T-helper 17 cell (primary cell): ENCODE data around the gene COA1. TPM values are rescaled to one million over a fixed set of nuclear protein-coding genes. Genes with fewer than 3 reads are reported as not detected.

Source experiments
- ATAC-seq: fragments of 150-1000 bp; cut with Tn5 transposase; 2 replicates; pipeline ENCODE4 v1.10.0; 2021; ENCODE audit warnings: mild to moderate bottlenecking, moderate library complexity
- DNase-seq, 3 donors: peaks; one replicate each; pipeline versions ENCODE4 v3.0.0 to v3.0.0-alpha.2; 2020 to 2021
- H3K9me3 ChIP-seq: one replicate; pipeline ENCODE4 v1.7.0; 2013; ENCODE audit warnings: low read length, mild to moderate bottlenecking; ENCODE audit not compliant: control insufficient read depth, poor library complexity, severe bottlenecking
- H3K27ac Mint-ChIP-seq: one replicate; pipeline ENCODE4 v1.8.0; 2022; ENCODE audit warnings: mild to moderate bottlenecking, moderate library complexity, mixed read lengths
- H3K27me3 Mint-ChIP-seq: one replicate; pipeline ENCODE4 v1.8.0; 2022; ENCODE audit warnings: mixed read lengths
- H3K36me3 Mint-ChIP-seq: one replicate; pipeline ENCODE4 v1.8.0; 2022; ENCODE audit warnings: low read depth, mixed read lengths
- H3K4me1 Mint-ChIP-seq: one replicate; pipeline ENCODE4 v1.8.0; 2022; ENCODE audit warnings: mild to moderate bottlenecking, mixed read lengths
- H3K4me3 Mint-ChIP-seq: one replicate; pipeline ENCODE4 v1.8.0; 2022; ENCODE audit warnings: mild to moderate bottlenecking, moderate library complexity, mixed read lengths
- total RNA-seq, 4 donors: library from RNA in 2 of 4; stranded (reverse) in 2 of 4; gene quantifications; one replicate each; pipeline ENCODE4 v1.2.3 and lab custom pipeline; 2022 to 2026

COA1 gene
- total RNA-seq, 2 donors from 2014 or later, result 51.1 to 55.0 TPM

DNA sequence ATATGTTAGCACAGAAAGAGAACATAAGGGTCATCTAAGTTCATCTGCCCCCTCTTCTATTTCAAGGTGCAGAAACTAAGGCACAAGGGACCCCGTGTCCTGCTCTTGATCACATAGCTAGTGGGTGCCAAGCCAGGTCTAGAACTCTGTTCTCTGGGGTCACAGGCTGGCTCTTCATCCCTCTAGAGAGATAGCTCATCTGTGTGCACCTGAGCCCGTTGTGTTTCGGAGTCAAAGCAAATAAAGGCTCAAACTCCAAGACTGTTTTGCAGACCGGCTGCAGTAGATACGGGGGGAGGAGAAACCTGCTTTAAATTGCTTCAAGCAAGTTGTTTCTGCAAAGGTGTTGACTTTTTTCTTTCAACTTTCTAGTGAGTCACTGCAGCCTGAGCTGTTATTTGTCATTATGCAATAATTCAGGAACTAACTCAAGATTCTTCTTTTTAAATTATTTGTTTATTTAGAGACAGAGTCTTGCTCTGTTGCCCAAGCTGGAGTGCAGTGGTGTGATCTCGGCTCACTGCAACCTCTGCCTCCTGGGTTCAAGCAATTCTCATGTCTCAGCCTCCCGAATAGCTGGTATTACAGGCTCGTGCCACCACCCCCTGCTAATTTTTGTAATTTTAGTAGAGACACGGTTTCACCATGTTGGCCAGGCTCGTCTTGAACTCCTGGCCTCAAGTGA lies 35.6 kb upstream of the COA1 start:
- no peaks in the 10 kb centered on the region for H3K36me3 Mint-ChIP-seq
- H3K4me3 Mint-ChIP-seq, result no peak overlapping the region
- ATAC-seq, result no peak
- peak overlapping the region; percentile 76 for H3K27ac Mint-ChIP-seq
- no peaks in the 10 kb centered on the region for H3K27me3 Mint-ChIP-seq
- peaks cover 33% of the 10 kb centered on the region for H3K4me1 Mint-ChIP-seq
- no peak for DNase-seq
- H3K9me3 ChIP-seq, result no peaks in the 10 kb centered on the region

DNA sequence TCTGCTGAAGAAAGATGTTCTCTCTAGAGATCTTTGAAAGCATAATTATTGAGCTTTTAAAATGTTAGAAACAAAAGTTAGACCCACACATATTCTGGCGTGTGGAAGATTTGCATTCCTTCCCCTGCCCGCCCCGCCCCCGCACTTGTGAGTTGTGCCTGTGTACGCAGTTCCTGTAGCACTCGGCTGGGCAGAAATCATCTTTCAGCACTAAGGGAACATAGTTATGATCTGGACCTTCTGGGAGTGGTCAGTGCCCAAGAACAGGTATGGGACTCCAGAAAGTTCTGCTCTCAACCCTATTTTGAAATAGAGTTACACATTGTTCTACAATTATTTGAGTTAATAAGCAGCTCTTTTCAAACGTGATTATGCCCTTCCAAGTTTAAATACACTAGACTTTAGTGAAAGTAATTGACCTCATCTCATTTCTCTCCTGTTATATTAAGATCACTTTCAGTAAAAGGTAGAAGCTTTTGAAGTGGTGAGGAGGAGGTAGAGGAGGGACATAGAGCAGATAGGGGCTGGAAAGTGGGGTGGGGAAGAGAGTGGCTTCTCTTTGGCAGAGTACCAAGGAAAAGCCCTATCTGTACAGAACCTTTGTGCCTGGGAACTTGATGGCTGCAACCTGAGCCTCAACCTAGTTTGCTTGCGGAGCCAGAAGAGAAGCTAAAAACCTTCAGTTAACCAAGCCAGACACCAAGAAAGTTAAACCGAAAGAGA lies 34.9 kb upstream of the COA1 start:
- H3K9me3 ChIP-seq, result no peaks in the 10 kb centered on the region
- DNase-seq, result no peak
- ATAC-seq, result peak; percentile 50
- H3K36me3 Mint-ChIP-seq, result no peaks in the 10 kb centered on the region
- H3K4me1 Mint-ChIP-seq, result peaks cover 35% of the 10 kb centered on the region
- no peaks in the 10 kb centered on the region for H3K27me3 Mint-ChIP-seq
- peak overlapping the region; percentile 76 for H3K27ac Mint-ChIP-seq
- H3K4me3 Mint-ChIP-seq, result peak overlapping the region; percentile 56

GRCh38 chr7:43763183-43763582 lies 33.9 kb upstream of the COA1 start:
- H3K9me3 ChIP-seq, result no peaks in the 10 kb centered on the region
- H3K27ac Mint-ChIP-seq, result peak overlapping the region; percentile 76
- H3K27me3 Mint-ChIP-seq, result no peaks in the 10 kb centered on the region
- no peaks in the 10 kb centered on the region for H3K36me3 Mint-ChIP-seq
- ATAC-seq (no peak), DNase-seq (no peak)
- H3K4me1 Mint-ChIP-seq, result peaks cover 32% of the 10 kb centered on the region
- no peak overlapping the region for H3K4me3 Mint-ChIP-seq

DNA sequence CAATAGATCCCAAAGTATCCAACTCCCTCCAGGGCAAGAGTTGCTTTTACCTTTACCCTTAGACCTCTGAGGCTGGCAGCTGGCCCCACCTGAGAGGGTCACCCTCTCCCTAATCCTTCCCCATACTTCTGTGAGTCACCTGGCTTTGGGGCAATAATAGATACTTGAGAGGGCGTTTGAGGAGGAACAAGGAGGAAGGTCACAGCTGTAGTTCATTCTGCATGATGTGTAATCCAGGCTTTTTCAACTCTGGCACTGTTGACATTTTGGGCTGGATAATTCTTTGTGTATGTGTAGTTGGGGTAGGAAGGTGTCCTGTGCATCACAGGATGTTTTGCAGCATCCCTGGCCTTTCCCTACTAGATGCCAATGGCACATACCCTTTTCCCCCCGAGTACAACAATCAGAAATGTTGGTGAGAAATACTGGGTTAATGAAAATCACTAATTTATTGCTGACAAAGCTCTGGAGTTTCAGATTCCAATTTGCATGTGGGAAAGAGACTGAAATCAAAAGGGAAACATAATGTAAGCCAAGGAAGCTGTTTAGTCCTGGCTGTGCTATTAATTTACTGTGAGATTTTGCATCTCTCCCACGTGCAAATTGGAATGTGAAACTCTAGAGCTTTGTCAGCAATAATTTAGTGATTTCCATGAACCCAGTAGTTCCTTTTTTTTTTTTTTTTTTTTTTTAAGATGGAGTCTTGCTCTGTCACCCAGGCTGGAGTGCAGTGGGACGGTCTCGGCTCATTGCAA lies 32.8 kb upstream of the COA1 start:
- no peaks in the 10 kb centered on the region for H3K9me3 ChIP-seq
- DNase-seq, result no peak
- peak overlapping the region; percentile 76 for H3K27ac Mint-ChIP-seq
- peaks cover 40% of the 10 kb centered on the region for H3K4me1 Mint-ChIP-seq
- H3K27me3 Mint-ChIP-seq, result peaks cover 2% of the 10 kb centered on the region
- no peak overlapping the region for H3K4me3 Mint-ChIP-seq
- H3K36me3 Mint-ChIP-seq, result no peaks in the 10 kb centered on the region
- no peak for ATAC-seq

- peaks cover 40% of the 10 kb centered on the region for H3K4me1 Mint-ChIP-seq
- no peaks in the 10 kb centered on the region for H3K9me3 ChIP-seq
- peaks cover 8% of the 10 kb centered on the region for H3K27me3 Mint-ChIP-seq
- peak overlapping the region; percentile 69 for H3K27ac Mint-ChIP-seq
- ATAC-seq, result no peak
- no peak for DNase-seq
- H3K36me3 Mint-ChIP-seq, result no peaks in the 10 kb centered on the region
- H3K4me3 Mint-ChIP-seq, result no peak overlapping the region
These were observed 32.1 kb upstream of the COA1 start for GRCh38 chr7:43761382-43761781.

DNA sequence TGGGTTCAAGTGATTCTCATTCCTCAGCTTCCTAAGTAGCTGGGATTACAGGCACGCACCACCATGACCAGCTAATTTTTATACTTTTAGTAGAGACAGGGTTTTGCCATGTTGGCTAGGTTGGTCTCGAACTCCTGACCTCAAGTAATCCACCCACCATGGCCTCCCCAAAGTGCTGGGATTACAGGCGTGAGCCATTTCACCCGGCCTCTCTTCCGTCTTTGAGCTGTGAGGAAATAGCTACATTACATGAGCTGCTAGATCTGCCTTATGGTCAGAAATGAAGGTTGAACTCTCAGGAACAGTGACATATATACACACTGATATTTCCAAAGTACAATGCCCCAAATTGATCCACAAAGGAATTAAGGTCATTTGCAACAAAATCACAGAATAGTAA lies 31.5 kb upstream of the COA1 start:
- ATAC-seq (no peak), DNase-seq (no peak)
- Mint-ChIP-seq H3K27ac (peak overlapping the region; percentile 69), H3K4me3 (peak overlapping the region; percentile 56), H3K27me3 (peaks cover 8% of the 10 kb centered on the region), H3K36me3 (no peaks in the 10 kb centered on the region), H3K4me1 (peaks cover 40% of the 10 kb centered on the region)
- H3K9me3 ChIP-seq, result no peaks in the 10 kb centered on the region

DNA sequence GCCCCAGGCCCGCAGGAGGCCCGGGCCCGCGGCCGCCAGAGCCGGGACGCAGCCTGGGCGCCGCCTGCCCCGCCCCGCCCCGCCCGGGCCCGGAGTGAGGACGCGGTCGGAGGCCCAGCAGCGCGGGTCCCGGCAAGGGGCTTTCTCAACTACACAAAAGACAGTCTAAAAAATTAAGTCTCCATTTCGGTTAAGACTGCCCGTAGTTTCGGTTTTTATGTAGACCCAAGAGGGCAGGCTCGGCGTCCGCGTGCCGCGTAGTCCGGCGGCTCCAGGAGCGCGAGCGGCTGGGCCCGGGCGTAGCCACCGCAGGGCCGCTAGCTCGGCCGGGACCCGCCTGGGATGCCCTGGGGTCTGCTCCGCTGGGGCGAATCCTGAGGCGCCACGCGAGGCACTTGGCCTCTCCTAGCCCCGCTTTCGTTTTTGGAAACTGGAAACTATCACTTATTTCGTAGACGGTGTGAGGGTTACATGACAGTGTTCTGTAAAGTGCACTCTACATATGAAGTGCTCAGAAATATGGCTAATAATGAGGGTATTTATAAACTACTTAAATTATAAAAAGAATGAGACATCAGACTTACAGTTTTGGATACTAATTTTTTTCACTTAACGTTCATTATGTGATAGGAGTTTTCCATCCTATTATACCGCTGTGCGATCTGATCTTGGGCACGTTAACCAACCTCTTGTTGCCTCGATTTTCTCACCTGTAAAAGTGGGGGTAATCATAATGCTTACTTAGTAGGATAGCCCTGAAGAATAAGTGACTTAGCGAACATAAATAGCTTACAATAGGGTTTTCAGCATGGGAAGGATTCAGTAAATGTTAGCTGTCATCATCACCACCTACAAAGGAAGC lies 29.7 kb upstream of the COA1 start:
- ATAC-seq (peak; percentile 73), DNase-seq (peak; percentile 25 to 31 (median 30))
- peaks cover 8% of the 10 kb centered on the region for H3K27me3 Mint-ChIP-seq
- peak overlapping the region; percentile 65 for H3K27ac Mint-ChIP-seq
- peaks cover 35% of the 10 kb centered on the region for H3K4me1 Mint-ChIP-seq
- no peaks in the 10 kb centered on the region for H3K9me3 ChIP-seq
- no peaks in the 10 kb centered on the region for H3K36me3 Mint-ChIP-seq
- peak overlapping the region; percentile 87 for H3K4me3 Mint-ChIP-seq

DNA sequence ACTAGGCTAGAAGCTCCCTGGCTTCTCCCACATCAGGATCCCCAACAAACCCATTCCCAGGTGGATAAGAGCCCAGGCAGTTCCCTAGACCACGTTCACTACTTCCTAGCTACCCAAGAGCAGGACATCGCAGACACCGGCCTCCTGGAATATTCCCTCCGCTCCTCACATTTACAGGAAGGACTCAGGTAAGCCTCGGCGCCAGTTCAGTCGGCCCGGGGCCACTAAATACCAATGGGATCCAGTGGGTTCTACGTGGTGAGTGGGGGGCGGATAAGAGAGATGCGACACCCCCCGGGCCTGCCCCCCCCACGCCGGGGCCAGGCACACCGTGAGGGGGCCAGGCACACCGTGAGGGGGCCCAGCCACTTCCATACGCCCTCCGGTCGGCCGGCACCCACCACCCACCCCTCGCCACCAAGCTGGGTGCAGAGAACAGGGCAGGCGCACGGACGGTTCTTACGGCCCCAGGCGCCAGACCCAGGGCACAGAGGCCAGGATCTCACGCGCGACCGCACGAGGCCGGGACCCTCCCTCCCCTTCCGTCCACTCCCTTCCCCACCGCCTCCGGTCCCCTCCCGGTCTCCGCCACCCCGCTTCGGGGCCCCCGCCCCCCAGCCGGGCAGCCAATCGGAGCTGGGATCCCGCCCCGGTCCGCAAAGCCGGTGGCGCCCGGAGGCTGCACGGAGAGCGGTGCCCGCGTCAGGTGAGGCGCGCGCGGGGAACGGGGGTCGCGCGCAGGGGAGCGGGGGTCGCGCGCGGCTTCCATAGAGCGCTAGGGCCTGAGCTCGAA lies 28.9 kb upstream of the COA1 start, which contains the start of gene BLVRA:
Gene BLVRA, plus strand, starts transcription at position 652 of the 793 bp plus-strand sequence. CDS start 12,479 bp downstream, outside the sequence.
- H3K9me3 ChIP-seq, result no peaks in the 10 kb centered on the region
- H3K27ac Mint-ChIP-seq, result peak within 1 kb of the TSS; percentile 91
- peak; percentile 87 for ATAC-seq
- peak; percentile 51 to 61 (median 60) for DNase-seq
- peaks cover 8% of the 10 kb centered on the region for H3K27me3 Mint-ChIP-seq
- H3K4me3 Mint-ChIP-seq, result peak within 1 kb of the TSS; percentile 87
- H3K36me3 Mint-ChIP-seq, result no peaks in the 10 kb centered on the region
- H3K4me1 Mint-ChIP-seq, result peaks cover 33% of the 10 kb centered on the region

DNA sequence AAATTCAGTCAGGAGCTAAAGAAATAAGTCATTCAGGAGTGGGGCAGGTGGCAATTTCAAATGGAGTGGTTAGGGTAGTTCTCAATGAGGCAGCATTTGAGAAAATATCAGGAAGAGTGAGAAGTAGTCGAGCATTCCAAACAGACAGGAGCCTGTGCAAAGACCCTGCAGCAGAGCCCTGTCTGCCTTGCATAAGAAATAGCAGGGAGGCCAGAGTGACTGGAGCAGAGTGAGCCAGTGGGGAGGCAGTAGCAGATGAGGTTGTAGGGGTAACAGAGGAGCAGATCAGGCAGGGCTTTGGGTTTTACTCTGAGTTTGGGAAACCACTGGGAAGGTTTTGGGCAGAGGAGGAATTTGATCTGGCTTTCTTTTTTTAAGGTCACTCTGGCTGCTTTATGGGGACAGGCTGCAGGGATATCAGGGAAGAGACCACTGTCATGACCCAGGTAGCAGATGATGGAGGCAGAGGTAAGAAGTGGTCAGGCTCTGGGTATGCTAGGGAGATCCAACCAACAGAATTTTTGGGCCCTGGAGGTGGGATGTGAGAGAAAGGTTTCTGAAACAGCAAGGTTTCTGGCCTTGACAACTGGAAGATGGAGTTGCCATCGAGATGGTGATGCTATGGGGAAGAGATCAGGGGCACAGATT lies 27.9 kb upstream of the COA1 start:
- H3K27ac Mint-ChIP-seq, result peak overlapping the region; percentile 91
- H3K4me3 Mint-ChIP-seq, result peak overlapping the region; percentile 87
- DNase-seq (no peak), ATAC-seq (no peak)
- H3K9me3 ChIP-seq, result no peaks in the 10 kb centered on the region
- peaks cover 8% of the 10 kb centered on the region for H3K27me3 Mint-ChIP-seq
- H3K4me1 Mint-ChIP-seq, result peaks cover 31% of the 10 kb centered on the region
- no peaks in the 10 kb centered on the region for H3K36me3 Mint-ChIP-seq

- DNase-seq (no peak), ATAC-seq (no peak)
- Mint-ChIP-seq H3K4me1 (peaks cover 27% of the 10 kb centered on the region), H3K4me3 (peak overlapping the region; percentile 87), H3K27me3 (peaks cover 8% of the 10 kb centered on the region), H3K36me3 (no peaks in the 10 kb centered on the region), H3K27ac (peak overlapping the region; percentile 91)
- H3K9me3 ChIP-seq, result no peaks in the 10 kb centered on the region
These were observed 27.2 kb upstream of the COA1 start for GRCh38 chr7:43756368-43757072.

DNA sequence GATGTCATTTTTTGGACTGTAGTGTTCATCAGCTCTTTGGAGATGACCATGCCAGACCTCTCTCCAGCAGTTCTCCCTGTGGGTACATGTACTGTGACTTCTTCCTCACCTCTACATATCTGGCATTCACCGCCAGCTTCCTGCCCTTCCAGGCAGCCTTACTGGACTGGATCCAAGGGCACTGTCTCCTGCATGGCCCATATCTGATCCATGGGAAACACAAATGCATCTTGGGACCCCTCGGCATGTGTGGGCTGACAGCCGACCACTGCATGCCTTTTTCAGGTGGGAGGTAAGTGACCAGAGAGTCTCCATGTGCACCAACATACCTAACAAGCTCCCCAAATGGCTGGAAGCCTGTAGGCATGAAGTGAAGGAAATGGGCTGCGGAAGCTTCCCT lies 25.3 kb upstream of the COA1 start:
- ATAC-seq, result no peak
- no peak overlapping the region for H3K27ac Mint-ChIP-seq

More for the DNA sequence above, 25.3 kb upstream of the COA1 start:
- Mint-ChIP-seq H3K4me3 (no peak overlapping the region), H3K36me3 (no peaks in the 10 kb centered on the region), H3K4me1 (peaks cover 19% of the 10 kb centered on the region), H3K27me3 (peaks cover 8% of the 10 kb centered on the region)
- no peak for DNase-seq
- no peaks in the 10 kb centered on the region for H3K9me3 ChIP-seq
